Measurements from ENCODE around the gene RREB1.

GRCh38 chr6:7071405-7071804 lies 36.4 kb upstream of the RREB1 start:
- no peak for TF ChIP-seq TAF1 (IDR thresholded peaks at IDR 0.05; ENCODE audit: low read depth, low read length)
- no peak for TF ChIP-seq POLR2A (IDR thresholded peaks at IDR 0.05; ENCODE audit: low read depth, low read length)
- TF ChIP-seq POLR2AphosphoS5 (IDR thresholded peaks at IDR 0.05; ENCODE audit: low read depth, low read length), result no peak
- TF ChIP-seq SPI1 (IDR thresholded peaks at IDR 0.05; ENCODE audit: low read depth, low read length), result no peak
- TF ChIP-seq PAX5 (IDR thresholded peaks at IDR 0.05; ENCODE audit: insufficient read depth, low read length, severe bottlenecking), result no peak
- TF ChIP-seq POU2F2 (IDR thresholded peaks at IDR 0.05; ENCODE audit: low read depth, low read length), result no peak

Measured in GM12891 (cell line).